HCT116 (cell line): ENCODE results near the gene FAM53B. TPM values are rescaled to one million over a fixed set of nuclear protein-coding genes. Genes with fewer than 3 reads are reported as not detected.

Source experiments
- ATAC-seq: fragments of 200-7000 bp; cut with Tn5 transposase; 2 replicates; pipeline ENCODE4 v1.9.1; 2020; ENCODE audit warnings: mild to moderate bottlenecking, moderate library complexity
- BruUV-seq: library from RNA; stranded (reverse); fragments of 400-500 nt; replicated peaks from 2 replicates; lab custom pipeline; 2021; lab: Mats Ljungman, UMichigan
- CTCF ChIA-PET: fragments of 300-600 bp; sonication (Branson Sonifier 250); formaldehyde crosslinking; loops from one replicate; lab custom pipeline; 2021; ENCODE audit warnings: antibody characterized with exemption; lab: Charles Lee
- POLR2A ChIA-PET: fragments of 300-600, 350-600 bp; sonication (Branson Sonifier 250); formaldehyde crosslinking; loops from one replicate; lab custom pipeline; 2021; ENCODE audit warnings: antibody characterized with exemption; lab: Charles Lee
- RAD21 ChIA-PET, 2 experiments: fragments of 300-600 bp; sonication (Branson Sonifier 250); formaldehyde crosslinking; loops; one replicate each; lab custom pipeline; 2023; ENCODE audit warnings: low total read pairs in 2 of 2; ENCODE audit not compliant: uncharacterized antibody in 2 of 2, unreplicated experiment in 2 of 2, low non-redundant PET in 1 of 2; lab: Charles Lee
- DNase-seq: peaks from one replicate; pipeline ENCODE4 v3.0.0-alpha.2; 2010; ENCODE audit warnings: low read depth, low spot score
- H2AFZ ChIP-seq: fragments of 200-600 bp; shearing (Covaris generic), sonication (generic); 2 replicates; pipeline ENCODE4 v1.6.1; 2017; ENCODE audit warnings: low read depth, mixed run types, mixed read lengths, antibody characterized with exemption, low read length; ENCODE audit not compliant: poor library complexity, severe bottlenecking
- H3K27ac ChIP-seq: 2 replicates; pipeline ENCODE4 v1.5.1; 2012; ENCODE audit warnings: low read depth, low read length
- H3K27me3 ChIP-seq: fragments of 200-600 bp; sonication (generic); 2 replicates; pipeline ENCODE4 v1.6.1; 2016; ENCODE audit warnings: mixed run types, low read length, mixed read lengths; ENCODE audit not compliant: insufficient read depth
- H3K36me3 ChIP-seq, 2 experiments: fragments of 200-500 bp in 1 of 2; fragments of 200-600 bp in 1 of 2; sonication (Bioruptor generic) in 1 of 2; sonication (generic) in 1 of 2; 2 replicates each; pipeline versions ENCODE4 v1.5.1 to v1.6.1; 2014 to 2016; ENCODE audit warnings: low read length in 2 of 2, inconsistent platforms in 1 of 2, mixed read lengths in 1 of 2, mixed run types in 1 of 2; ENCODE audit not compliant: insufficient read depth in 2 of 2, control insufficient read depth in 1 of 2
- H3K4me1 ChIP-seq, 2 experiments: fragments of 200-600 bp in 1 of 2; sonication (generic) in 1 of 2; 2 replicates each; pipeline versions ENCODE4 v1.5.1 to v1.6.1; 2012 to 2017; ENCODE audit warnings: low read length in 2 of 2, inconsistent platforms in 1 of 2, mild to moderate bottlenecking in 1 of 2, mixed read lengths in 1 of 2, mixed run types in 1 of 2, moderate library complexity in 1 of 2; ENCODE audit not compliant: insufficient read depth in 2 of 2, control insufficient read depth in 1 of 2
- H3K4me2 ChIP-seq: fragments of 200-600 bp; sonication (generic); 2 replicates; pipeline ENCODE4 v1.6.1; 2017; ENCODE audit warnings: mixed run types, low read length, mixed read lengths
- H3K4me3 ChIP-seq, 2 experiments: fragments of 200-600 bp in 1 of 2; sonication (generic) in 1 of 2; replicated peaks in 1 of 2; 2 replicates each; pipeline ENCODE4 v1.5.1; 2011 to 2016; ENCODE audit warnings: low read length in 2 of 2, control low read depth in 1 of 2, low read depth in 1 of 2, mild to moderate bottlenecking in 1 of 2, mixed read lengths in 1 of 2, mixed run types in 1 of 2
- H3K79me2 ChIP-seq: fragments of 200-600 bp; sonication (generic); 2 replicates; pipeline ENCODE4 v1.6.1; 2017; ENCODE audit warnings: mild to moderate bottlenecking, mixed run types, low read length, moderate library complexity, mixed read lengths; ENCODE audit not compliant: insufficient read depth
- H3K9ac ChIP-seq: fragments of 200-600 bp; sonication (generic); 2 replicates; pipeline ENCODE4 v1.6.1; 2016; ENCODE audit warnings: low read length, mixed read lengths
- H3K9me2 ChIP-seq: fragments of 200-600 bp; sonication (generic), shearing (Covaris generic); 2 replicates; pipeline ENCODE4 v1.6.1; 2017; ENCODE audit warnings: mixed run types, mild to moderate bottlenecking, moderate library complexity; ENCODE audit not compliant: insufficient read depth
- H3K9me3 ChIP-seq, 2 experiments: fragments of 200-500 bp in 1 of 2; fragments of 200-600 bp in 1 of 2; sonication (Bioruptor generic) in 1 of 2; sonication (generic) in 1 of 2; 2 replicates each; pipeline ENCODE4 v1.6.1; 2014 to 2017; ENCODE audit warnings: low read length in 2 of 2, mixed read lengths in 2 of 2, inconsistent platforms in 1 of 2, low read depth in 1 of 2, mild to moderate bottlenecking in 1 of 2, mixed run types in 1 of 2, moderate library complexity in 1 of 2; ENCODE audit not compliant: control insufficient read depth in 1 of 2, insufficient read depth in 1 of 2
- H4K20me1 ChIP-seq: fragments of 200-600 bp; sonication (generic), shearing (Covaris generic); 2 replicates; pipeline ENCODE4 v1.6.1; 2017; ENCODE audit warnings: mixed run types, mild to moderate bottlenecking, moderate library complexity; ENCODE audit not compliant: insufficient read depth
- CEBPB ChIP-seq: IDR thresholded peaks from 2 replicates; pipeline ENCODE4 v1.6.1; 2012; ENCODE audit warnings: low read depth
- EZH2 ChIP-seq: fragments of 200-600 bp; sonication (generic); IDR thresholded peaks from 2 replicates; pipeline ENCODE4 v1.6.1; 2017; ENCODE audit warnings: antibody characterized with exemption, mixed run types
- EZH2phosphoT487 ChIP-seq: fragments of 200-600 bp; IDR thresholded peaks from 2 replicates; pipeline ENCODE4 v1.6.1; 2018; ENCODE audit warnings: antibody characterized with exemption, borderline replicate concordance
- JUND ChIP-seq: IDR thresholded peaks from 2 replicates; pipeline ENCODE4 v1.6.1; 2012
- POLR2A ChIP-seq: IDR thresholded peaks from 2 replicates; pipeline ENCODE4 v1.7.0; 2011; ENCODE audit warnings: borderline replicate concordance; ENCODE audit not compliant: insufficient read depth, insufficient read length; ENCODE audit errors: extremely low read depth
- RAD21 ChIP-seq: IDR thresholded peaks from 2 replicates; pipeline ENCODE4 v1.6.1; 2012; ENCODE audit warnings: low read depth, mild to moderate bottlenecking
- SIN3A ChIP-seq: IDR thresholded peaks from 2 replicates; pipeline ENCODE4 v1.6.1; 2012; ENCODE audit warnings: low read depth
- YY1 ChIP-seq: IDR thresholded peaks from 2 replicates; pipeline ENCODE4 v1.6.1; 2011; ENCODE audit warnings: low read length, low read depth, moderate library complexity, mild to moderate bottlenecking; ENCODE audit not compliant: insufficient replicate concordance; ENCODE audit errors: extremely low read depth
- ZNF274 ChIP-seq: fragments of 200-500 bp; sonication (Bioruptor generic); IDR thresholded peaks from 2 replicates; pipeline ENCODE4 v1.6.1; 2014; ENCODE audit warnings: mild to moderate bottlenecking, low read depth, low read length, inconsistent platforms
- intact Hi-C: fragments of 100-400 bp; cut with micrococcal nuclease; formaldehyde crosslinking; loops from 2 replicates; pipeline ENCODE4 v1.10.0; 2022
- total RNA-seq: library from RNA; stranded (reverse); gene quantifications from one replicate; pipeline ENCODE4 v1.2.1, GENCODE V29; 2021; ENCODE audit not compliant: unreplicated experiment
- TF ChIP-seq, protein P1 (sequence below): IDR thresholded peaks from 2 replicates; pipeline ENCODE4 v1.6.1; 2012; ENCODE audit warnings: low read depth
- TF ChIP-seq, protein P2 (sequence below): IDR thresholded peaks from 2 replicates; pipeline ENCODE4 v1.6.1; 2012

The FAM53B gene
- total RNA-seq, 1 experiment from 2014 or later = 19.6 TPM

DNA sequence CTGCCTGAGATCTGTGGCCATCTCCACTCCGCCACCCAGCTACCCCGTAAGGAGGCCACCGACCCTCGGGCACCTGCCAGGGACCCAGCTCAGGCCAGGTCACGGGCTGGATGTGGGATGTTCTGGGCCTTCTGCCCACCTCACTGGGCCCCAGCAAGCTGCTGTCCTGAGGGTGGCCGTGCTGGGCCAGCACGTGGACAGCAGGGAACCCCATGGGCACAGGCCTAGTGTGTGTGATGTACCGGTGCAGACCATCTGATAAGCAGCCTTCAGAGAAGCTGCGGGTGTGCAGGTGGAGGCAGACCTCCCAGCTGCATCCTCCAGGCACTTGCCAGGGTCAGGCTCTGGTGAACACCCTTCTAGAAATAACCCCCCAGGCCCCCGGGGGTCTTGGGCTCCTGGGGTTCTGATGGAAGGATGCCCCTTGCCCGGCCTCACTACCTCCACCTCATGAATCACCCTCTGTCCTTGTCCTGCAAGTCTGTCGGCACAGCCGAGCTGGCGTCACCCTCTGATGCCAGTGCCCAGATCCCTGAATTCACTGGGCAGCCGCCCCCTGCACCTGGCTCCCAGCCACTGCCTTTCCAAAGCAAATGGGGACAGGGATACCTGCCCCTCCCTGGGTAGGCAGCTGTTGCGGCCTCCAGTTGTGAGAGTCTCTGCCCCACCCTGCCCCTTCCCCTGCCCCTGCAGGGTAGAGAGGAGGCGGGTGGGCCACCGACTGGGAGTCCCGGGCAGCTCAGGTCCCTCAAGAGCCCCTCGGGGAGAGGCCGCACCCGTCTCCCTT is 139.8 kb downstream of the FAM53B start (continued):
- TF ChIP-seq, protein P1, sequence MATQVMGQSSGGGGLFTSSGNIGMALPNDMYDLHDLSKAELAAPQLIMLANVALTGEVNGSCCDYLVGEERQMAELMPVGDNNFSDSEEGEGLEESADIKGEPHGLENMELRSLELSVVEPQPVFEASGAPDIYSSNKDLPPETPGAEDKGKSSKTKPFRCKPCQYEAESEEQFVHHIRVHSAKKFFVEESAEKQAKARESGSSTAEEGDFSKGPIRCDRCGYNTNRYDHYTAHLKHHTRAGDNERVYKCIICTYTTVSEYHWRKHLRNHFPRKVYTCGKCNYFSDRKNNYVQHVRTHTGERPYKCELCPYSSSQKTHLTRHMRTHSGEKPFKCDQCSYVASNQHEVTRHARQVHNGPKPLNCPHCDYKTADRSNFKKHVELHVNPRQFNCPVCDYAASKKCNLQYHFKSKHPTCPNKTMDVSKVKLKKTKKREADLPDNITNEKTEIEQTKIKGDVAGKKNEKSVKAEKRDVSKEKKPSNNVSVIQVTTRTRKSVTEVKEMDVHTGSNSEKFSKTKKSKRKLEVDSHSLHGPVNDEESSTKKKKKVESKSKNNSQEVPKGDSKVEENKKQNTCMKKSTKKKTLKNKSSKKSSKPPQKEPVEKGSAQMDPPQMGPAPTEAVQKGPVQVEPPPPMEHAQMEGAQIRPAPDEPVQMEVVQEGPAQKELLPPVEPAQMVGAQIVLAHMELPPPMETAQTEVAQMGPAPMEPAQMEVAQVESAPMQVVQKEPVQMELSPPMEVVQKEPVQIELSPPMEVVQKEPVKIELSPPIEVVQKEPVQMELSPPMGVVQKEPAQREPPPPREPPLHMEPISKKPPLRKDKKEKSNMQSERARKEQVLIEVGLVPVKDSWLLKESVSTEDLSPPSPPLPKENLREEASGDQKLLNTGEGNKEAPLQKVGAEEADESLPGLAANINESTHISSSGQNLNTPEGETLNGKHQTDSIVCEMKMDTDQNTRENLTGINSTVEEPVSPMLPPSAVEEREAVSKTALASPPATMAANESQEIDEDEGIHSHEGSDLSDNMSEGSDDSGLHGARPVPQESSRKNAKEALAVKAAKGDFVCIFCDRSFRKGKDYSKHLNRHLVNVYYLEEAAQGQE = no peak
- TF ChIP-seq EZH2phosphoT487 (no peak), JUND (no peak)
- TF ChIP-seq, all 23 proteins: peak for 0

DNA sequence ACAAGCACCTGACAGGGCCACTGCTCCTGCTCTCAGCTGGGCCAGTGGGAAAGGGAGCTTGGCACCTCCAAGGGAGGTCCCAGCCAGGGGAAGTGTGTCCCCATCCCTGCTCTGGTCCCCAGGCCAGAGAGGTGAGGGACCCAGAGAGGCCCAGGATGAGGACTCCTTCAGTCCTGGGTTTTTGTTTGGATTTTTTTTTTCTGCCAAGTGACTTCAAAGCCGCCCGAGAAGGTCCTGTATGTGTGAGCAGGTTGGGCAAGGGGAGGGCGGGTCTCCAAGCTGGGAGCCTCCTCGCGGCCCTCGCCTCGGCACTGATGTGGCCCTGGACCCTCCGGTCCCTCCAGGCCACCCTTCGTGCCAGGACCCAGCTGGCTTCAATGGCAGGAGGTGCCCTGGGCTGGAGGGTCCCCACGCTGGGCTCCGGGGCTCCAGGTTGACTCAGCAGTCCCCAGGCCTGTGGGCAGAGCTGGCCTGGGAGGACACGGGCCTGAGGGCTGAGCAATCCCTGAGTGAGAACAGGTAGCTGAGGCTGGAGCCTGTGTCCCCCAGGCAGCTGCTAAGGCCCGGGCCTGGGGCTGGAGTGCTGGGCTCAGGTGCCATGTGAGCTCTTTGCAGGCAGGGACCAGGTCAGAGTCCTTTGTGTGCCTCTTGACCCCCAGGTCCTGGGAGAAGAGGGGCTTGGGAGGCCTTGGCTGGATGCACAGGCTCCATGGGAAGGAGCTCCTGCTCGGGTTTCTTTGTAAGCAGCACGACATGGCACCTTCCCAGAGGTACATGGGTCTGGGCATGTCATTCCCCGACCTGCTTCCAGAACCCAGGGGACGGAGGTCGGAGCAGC is 140.6 kb downstream of the FAM53B start:
- H3K27ac ChIP-seq = no peak overlapping the region; the same call in 1 of the 2 replicates
- ATAC-seq (no peak), DNase-seq (no peak)
- H3K79me2 ChIP-seq = no peaks in the 10 kb centered on the region
- no peaks in the 10 kb centered on the region for H3K27me3 ChIP-seq
- ChIA-PET POLR2A (no interaction called here), CTCF (no interaction called here), RAD21 (no interaction called here)
- no peak overlapping the region for H3K9ac ChIP-seq
- H3K9me2 ChIP-seq = no peaks in the 10 kb centered on the region
- no peaks in the 10 kb centered on the region for H3K4me1 ChIP-seq
- H3K4me3 ChIP-seq = no peak overlapping the region
- H3K36me3 ChIP-seq = no peaks in the 10 kb centered on the region
- no peaks in the 10 kb centered on the region for H4K20me1 ChIP-seq
- H3K4me2 ChIP-seq = no peak overlapping the region
- no TSS peak for BruUV-seq
- no peak overlapping the region for H2AFZ ChIP-seq
- intact Hi-C loops = no loop called here
- TF ChIP-seq POLR2A = no peak
- no peak for TF ChIP-seq CEBPB
- no peak for TF ChIP-seq RAD21
- TF ChIP-seq EZH2 = no peak
- TF ChIP-seq, protein P1 = no peak
- TF ChIP-seq YY1 = no peak
- TF ChIP-seq, protein P2, sequence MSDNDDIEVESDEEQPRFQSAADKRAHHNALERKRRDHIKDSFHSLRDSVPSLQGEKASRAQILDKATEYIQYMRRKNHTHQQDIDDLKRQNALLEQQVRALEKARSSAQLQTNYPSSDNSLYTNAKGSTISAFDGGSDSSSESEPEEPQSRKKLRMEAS = no peak
- no peak for TF ChIP-seq JUND
- no peak for TF ChIP-seq ZNF274
- no peak for TF ChIP-seq SIN3A
- H3K9me3 ChIP-seq = no peaks in the 10 kb centered on the region
